Measurements from ENCODE around the gene BTBD8.

GRCh38 chr1:92087542-92087941 is 7.4 kb downstream of the BTBD8 start:
- TF ChIP-seq CTCF (IDR thresholded peaks at IDR 0.05; ENCODE audit: low read depth, low read length, poor library complexity, severe bottlenecking), result no peak
- TF ChIP-seq EZH2phosphoT487 (IDR thresholded peaks at IDR 0.05; ENCODE audit: borderline replicate concordance, low read length), result no peak

Data from DOHH2 (cell line).